Activated CD4-positive, alpha-beta T cell treated with anti-CD3 and anti-CD28 coated beads, Interleukin-2, amount 10 ng/mL, durations not matched to agents 24 days and 14 days (primary cell): ENCODE measurements around the gene LTBP1. TPM values are rescaled to one million over a fixed set of nuclear protein-coding genes. Genes with fewer than 3 reads are reported as not detected.

Experiments used
- DNase-seq: peaks from one replicate; pipeline ENCODE4 v3.0.0; 2022
- H3K27ac Mint-ChIP-seq: one replicate; pipeline ENCODE4 v1.8.0; 2022; ENCODE audit warnings: mild to moderate bottlenecking, mixed read lengths
- H3K27me3 Mint-ChIP-seq: one replicate; pipeline ENCODE4 v1.8.0; 2022; ENCODE audit warnings: mixed read lengths
- H3K36me3 Mint-ChIP-seq: one replicate; pipeline ENCODE4 v1.8.0; 2022; ENCODE audit warnings: low read depth, mild to moderate bottlenecking, mixed read lengths
- H3K4me1 Mint-ChIP-seq: one replicate; pipeline ENCODE4 v1.8.0; 2021; ENCODE audit warnings: mixed read lengths
- H3K4me3 Mint-ChIP-seq: one replicate; pipeline ENCODE4 v1.8.0; 2022; ENCODE audit warnings: mild to moderate bottlenecking, moderate library complexity, mixed read lengths
- H3K9me3 Mint-ChIP-seq: one replicate; pipeline ENCODE4 v1.8.0; 2021; ENCODE audit warnings: mixed read lengths
- intact Hi-C: fragments of 100-400 bp; cut with micrococcal nuclease; formaldehyde crosslinking; loops from one replicate; pipeline ENCODE4 v1.15.1; 2023
- total RNA-seq: library from RNA; stranded (reverse); gene quantifications from 2 replicates; pipeline ENCODE4 v1.2.3, GENCODE V29; 2022

Gene LTBP1
- total RNA-seq, 1 donor from 2014 or later: 0.21 TPM

DNA sequence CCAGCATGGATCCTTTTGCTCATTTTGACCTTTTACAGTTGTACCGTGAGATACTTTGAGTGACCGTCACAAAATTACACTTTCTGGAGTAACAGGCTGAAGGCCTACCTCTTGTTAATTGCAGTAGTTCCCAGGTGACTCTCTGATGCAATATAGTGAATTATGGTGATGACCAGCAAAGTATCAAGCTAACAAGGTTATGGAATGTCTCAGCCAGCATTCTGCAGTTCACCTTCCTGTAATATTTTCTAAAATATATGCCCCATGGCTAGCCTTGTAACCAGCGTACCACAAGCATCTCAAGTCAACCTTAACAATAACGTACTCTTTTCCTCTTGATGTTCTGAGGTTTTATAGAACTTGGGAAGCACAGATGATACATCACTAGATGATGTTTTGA lies 234.7 kb downstream of the LTBP1 start:
- no peak overlapping the region for H3K27ac Mint-ChIP-seq
- H3K4me3 Mint-ChIP-seq: no peak overlapping the region

DNA sequence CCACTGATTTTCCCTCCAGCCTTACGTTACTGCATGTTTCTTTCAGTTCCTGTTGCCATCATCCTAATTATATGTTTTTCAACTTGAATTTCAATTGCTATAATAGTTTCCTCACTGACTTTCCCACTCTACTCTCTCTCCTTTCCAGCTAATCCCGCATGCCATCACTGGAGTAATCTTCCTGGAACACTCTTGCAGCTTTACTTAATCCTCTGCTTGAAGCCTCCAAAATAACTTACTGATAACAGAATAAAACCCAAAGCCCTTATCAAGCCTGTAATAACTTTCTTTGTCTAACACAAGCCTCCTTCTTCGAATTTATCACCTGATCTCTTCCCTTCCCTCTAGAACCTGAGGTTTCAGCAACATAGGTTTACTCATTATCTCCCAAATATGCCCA lies 237.3 kb downstream of the LTBP1 start:
- Mint-ChIP-seq H3K9me3 (no peaks in the 10 kb centered on the region), H3K36me3 (no peaks in the 10 kb centered on the region), H3K27me3 (no peaks in the 10 kb centered on the region), H3K27ac (no peak overlapping the region), H3K4me3 (no peak overlapping the region), H3K4me1 (no peaks in the 10 kb centered on the region)
- no peak for DNase-seq
- intact Hi-C loops: no loop called here

More for the DNA sequence above, 234.7 kb downstream of the LTBP1 start:
- intact Hi-C loops: no loop called here
- DNase-seq: no peak
- Mint-ChIP-seq H3K9me3 (no peaks in the 10 kb centered on the region), H3K27me3 (no peaks in the 10 kb centered on the region), H3K36me3 (no peaks in the 10 kb centered on the region), H3K4me1 (no peaks in the 10 kb centered on the region)

DNA sequence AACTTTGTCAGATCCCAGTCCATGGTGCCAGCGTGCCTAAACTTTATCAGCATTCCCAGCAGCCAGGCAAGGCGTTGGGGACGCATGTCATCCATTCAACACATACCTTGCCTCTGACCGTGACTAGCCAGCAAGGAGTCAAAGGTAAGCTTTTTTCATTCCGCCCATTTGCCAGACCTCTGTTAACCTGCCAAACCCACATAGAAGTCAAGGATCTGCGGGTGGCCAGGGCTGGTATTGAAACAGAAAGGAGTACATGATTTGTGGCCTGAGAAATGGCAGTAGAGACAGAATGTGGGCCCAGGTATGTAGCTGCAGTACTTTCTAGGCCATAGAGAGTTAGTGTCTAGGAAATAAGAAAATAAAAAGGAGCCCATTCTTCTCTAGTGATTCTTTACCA lies 240.2 kb downstream of the LTBP1 start:
- H3K27ac Mint-ChIP-seq: no peak overlapping the region
- no peaks in the 10 kb centered on the region for H3K9me3 Mint-ChIP-seq
- no peak for DNase-seq
- H3K36me3 Mint-ChIP-seq: no peaks in the 10 kb centered on the region
- H3K4me3 Mint-ChIP-seq: no peak overlapping the region
- H3K4me1 Mint-ChIP-seq: no peaks in the 10 kb centered on the region
- peaks cover 2% of the 10 kb centered on the region for H3K27me3 Mint-ChIP-seq
- intact Hi-C loops: no loop called here

DNA sequence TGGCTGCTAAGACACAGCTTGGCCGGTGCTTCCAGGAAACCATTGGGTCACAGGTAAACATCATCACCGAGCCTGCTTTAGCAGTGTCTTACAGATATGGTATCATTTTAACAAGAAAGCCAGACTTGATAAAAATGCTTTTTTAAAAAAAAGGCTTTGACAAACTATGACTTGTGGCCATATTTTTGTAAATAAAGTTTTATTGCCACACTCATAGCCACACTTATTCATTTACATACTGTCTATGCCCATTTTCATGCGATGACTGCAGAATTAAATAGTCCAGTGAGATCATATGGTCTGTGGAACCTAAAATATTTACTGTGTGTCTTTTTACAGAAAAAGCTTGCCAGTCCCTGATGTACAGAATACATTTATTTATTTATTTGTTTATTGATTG lies 242.0 kb downstream of the LTBP1 start:
- Mint-ChIP-seq H3K4me3 (no peak overlapping the region), H3K4me1 (no peaks in the 10 kb centered on the region), H3K27me3 (peaks cover 2% of the 10 kb centered on the region), H3K27ac (no peak overlapping the region), H3K36me3 (no peaks in the 10 kb centered on the region), H3K9me3 (no peaks in the 10 kb centered on the region)
- no peak for DNase-seq
- intact Hi-C loops: no loop called here

DNA sequence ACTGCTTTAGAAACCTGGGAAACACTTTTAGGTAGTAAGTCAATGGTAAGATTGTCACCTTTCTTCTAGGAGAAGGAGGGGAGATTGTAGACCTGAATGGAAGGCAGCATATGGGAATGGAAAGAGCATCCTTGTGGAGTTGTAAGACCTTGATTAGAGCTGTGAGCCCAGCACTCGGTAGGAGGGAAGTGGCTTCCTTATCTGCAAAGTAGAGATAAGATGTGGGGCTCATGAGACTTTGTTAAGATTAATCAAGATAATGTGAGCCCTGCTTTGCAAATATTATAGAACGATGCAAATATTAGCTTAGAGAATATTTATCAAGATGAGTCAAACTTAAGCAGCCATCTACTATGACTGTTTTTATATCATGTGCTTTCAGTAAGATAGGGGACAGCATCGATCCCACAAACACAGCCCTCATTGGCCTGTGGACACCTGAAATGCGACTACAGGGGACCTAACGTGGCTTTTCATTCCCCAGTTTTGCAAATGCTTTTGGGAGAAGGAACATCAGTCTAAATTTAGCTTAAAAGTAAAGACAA lies 243.7 kb downstream of the LTBP1 start:
- Mint-ChIP-seq H3K36me3 (no peaks in the 10 kb centered on the region), H3K4me1 (no peaks in the 10 kb centered on the region), H3K27me3 (peaks cover 2% of the 10 kb centered on the region), H3K9me3 (no peaks in the 10 kb centered on the region), H3K27ac (no peak overlapping the region), H3K4me3 (no peak overlapping the region)
- intact Hi-C loops: no loop called here
- DNase-seq: no peak

DNA sequence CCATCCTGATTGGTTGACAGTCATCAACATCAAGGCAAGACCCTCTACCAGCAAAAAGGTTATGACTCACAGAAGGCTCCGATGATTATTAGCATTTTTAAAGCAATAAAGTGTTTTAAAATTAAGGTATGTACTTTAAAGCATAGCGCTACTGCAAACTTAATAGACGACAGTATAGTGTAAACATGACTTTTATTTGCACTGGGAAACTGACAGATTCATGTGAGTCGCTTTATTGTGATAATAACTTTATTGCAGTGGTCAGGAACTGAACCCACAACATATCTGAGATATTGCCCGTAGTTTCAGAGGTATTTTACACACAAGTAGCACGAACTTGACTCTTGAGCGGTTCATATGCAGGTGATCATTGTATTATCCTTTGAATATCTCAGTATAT lies 249.1 kb downstream of the LTBP1 start:
- intact Hi-C loops: no loop called here
- Mint-ChIP-seq H3K27ac (no peak overlapping the region), H3K4me1 (no peaks in the 10 kb centered on the region), H3K27me3 (peaks cover 3% of the 10 kb centered on the region), H3K9me3 (no peaks in the 10 kb centered on the region), H3K36me3 (no peaks in the 10 kb centered on the region), H3K4me3 (no peak overlapping the region)
- no peak for DNase-seq

DNA sequence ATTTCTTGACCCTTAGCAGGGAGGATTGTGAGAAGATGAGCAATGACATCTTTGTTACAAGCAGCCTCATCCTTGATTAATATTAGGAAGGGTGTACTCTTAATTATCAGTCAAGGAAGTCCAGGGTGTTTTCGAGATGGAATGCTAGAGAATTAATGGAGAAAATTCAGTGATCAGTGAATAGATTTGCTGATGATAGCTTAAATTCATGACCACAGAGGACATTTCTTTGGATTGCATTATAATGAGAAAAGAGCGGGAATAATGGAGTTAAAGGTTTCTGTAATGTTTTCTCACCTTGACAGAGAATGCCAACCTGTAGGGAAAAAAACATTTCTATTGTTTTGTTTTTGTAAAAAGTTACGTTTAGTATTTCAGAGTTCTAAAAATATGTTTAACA lies 249.9 kb downstream of the LTBP1 start:
- H3K27ac Mint-ChIP-seq: no peak overlapping the region
- H3K4me1 Mint-ChIP-seq: no peaks in the 10 kb centered on the region
- H3K9me3 Mint-ChIP-seq: no peaks in the 10 kb centered on the region
- no peak for DNase-seq
- peaks cover 3% of the 10 kb centered on the region for H3K27me3 Mint-ChIP-seq
- intact Hi-C loops: no loop called here
- H3K36me3 Mint-ChIP-seq: no peaks in the 10 kb centered on the region
- H3K4me3 Mint-ChIP-seq: no peak overlapping the region

DNA sequence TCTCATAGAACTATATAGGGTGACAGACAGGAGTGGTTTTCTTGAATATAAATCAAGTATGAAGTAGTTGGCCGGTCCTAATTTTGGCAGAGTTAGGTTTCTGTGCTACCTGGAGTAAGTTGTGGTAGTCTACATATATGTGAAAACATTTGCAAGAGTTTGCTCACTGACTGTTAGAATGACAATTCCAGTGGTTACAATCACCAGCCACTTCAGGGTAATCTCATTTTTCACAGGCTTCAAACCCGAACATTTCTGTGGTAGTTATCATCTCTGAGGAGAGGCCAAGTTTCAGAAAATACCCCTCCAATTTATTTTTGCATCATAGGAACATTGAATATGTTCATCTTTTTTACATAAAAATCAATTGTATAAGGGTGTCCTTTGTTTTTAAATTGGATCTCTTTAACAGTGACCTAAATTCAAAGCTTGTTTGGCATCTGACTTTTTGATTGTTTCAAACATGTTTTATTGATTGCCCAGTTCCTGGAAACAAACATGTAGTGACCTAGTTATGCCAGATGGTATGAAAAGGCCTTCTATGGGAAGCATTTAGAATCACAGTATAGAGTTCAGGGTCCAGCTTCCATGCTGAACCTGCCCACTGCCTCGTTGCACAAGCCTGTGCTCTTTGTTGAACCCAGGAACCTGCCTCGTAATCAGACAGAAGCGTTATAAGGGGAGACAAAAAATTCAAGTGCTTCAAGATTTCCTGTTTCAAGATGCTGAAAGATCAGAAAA lies 250.6 kb downstream of the LTBP1 start:
- Mint-ChIP-seq H3K27ac (no peak overlapping the region), H3K4me1 (no peaks in the 10 kb centered on the region), H3K9me3 (no peaks in the 10 kb centered on the region), H3K27me3 (peaks cover 1% of the 10 kb centered on the region), H3K36me3 (no peaks in the 10 kb centered on the region), H3K4me3 (no peak overlapping the region)
- no peak for DNase-seq
- intact Hi-C loops: no loop called here

DNA sequence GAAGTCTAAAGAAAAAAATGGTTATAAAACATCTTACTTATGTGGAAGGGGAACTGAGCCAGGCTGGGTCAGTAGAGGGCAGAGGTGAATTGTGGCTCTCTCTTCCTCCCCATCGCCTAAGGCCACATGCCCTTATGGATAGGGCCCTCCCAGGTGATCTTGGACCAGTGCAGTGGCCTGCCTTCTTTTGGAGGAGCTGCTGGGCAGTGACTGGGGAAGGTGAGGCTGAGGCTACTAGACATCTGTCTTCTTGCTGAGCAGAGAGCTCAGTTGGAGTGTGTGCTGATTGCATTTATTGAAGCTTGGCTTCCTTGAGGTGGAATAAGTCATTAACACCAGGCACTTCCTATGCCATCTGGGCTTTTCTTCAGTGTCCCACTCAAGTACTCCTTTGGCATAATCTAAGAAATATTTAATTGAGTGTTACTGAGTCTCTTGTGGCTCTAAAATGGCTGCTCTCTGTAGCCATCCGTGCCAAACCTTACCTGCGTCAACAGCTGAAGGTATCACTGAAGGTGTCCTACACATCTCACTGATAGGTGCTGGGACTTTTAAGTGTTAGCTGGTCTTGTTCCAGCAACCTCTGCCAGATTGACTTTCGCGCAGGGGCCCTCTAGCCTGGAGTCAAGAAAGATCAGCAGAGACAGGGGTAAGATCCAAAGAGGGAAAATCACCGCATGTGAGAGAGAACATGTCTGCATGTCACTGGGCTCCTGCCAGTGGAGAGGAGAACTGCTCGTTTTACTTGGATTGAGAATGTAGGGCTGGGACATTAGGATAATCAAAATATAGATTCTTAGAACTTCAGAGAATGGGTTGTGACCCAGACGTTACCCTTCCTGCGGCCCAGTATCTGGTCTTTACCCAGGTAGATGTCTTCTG lies 256.1 kb downstream of the LTBP1 start:
- no peaks in the 10 kb centered on the region for H3K9me3 Mint-ChIP-seq
- H3K4me3 Mint-ChIP-seq: no peak overlapping the region
- H3K36me3 Mint-ChIP-seq: no peaks in the 10 kb centered on the region
- no peaks in the 10 kb centered on the region for H3K27me3 Mint-ChIP-seq
- H3K27ac Mint-ChIP-seq: no peak overlapping the region
- no peak for DNase-seq
- intact Hi-C loops: no loop called here
- no peaks in the 10 kb centered on the region for H3K4me1 Mint-ChIP-seq

DNA sequence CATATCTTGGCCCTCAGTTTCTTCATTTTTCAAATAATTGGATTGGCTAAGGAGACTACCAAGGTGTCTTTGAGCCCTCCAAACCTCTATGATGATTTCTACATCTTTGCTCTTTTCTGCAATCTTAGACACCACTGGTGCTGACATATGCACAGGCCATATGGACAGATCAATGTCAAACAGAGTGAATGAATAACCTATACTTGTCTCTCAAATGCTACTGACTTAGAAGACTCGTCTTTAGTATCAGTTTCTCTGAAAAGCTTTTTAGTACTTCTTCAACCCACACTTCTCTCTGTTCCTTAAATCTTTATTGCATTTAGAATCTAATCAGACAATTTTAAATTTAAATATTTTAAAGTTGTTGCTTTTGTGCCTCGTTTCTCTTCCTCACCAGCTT lies 258.2 kb downstream of the LTBP1 start:
- no peak for DNase-seq

DNA sequence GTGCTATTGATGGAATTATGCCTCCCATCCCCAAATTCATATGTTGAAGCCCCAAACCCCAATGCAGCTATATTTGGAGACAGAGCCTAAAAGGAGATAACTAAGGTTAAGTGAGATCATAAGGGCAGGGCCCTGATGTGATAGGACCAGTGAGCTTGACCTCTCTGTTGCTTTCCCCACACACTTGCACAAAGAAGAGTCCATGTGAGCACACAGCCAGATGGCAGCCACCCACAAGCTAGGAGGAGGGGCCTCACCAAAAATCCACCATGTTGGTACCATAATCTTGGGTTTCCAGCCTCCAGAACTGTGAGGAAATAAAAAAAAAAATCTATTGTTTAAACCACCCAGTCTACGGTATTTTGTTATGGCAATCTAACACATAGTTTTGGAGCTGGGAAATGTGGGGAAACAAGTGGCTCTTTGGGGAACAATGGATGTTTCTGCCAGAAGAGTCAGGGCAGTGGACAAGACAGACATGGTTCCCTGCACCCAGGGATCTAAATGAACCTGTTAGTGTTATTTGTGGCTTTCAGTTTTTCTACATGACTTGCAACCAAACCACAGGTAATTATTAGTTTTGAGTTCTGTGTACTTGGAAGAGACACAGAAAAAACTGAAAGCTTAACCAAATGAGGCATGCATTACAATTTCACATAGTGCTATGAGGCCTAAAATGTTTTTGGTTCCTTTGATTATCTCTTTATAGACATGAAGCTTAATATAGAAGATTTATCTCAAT lies 259.1 kb downstream of the LTBP1 start:
- Mint-ChIP-seq H3K27ac (no peak overlapping the region), H3K9me3 (no peaks in the 10 kb centered on the region), H3K27me3 (peaks cover 1% of the 10 kb centered on the region), H3K4me3 (no peak overlapping the region), H3K36me3 (no peaks in the 10 kb centered on the region), H3K4me1 (no peaks in the 10 kb centered on the region)
- no peak for DNase-seq
- intact Hi-C loops: no loop called here

More for the DNA sequence above, 258.2 kb downstream of the LTBP1 start:
- H3K4me1 Mint-ChIP-seq: no peaks in the 10 kb centered on the region
- intact Hi-C loops: no loop called here
- H3K36me3 Mint-ChIP-seq: no peaks in the 10 kb centered on the region
- no peaks in the 10 kb centered on the region for H3K9me3 Mint-ChIP-seq
- H3K27me3 Mint-ChIP-seq: peaks cover 1% of the 10 kb centered on the region
- H3K27ac Mint-ChIP-seq: no peak overlapping the region
- no peak overlapping the region for H3K4me3 Mint-ChIP-seq

DNA sequence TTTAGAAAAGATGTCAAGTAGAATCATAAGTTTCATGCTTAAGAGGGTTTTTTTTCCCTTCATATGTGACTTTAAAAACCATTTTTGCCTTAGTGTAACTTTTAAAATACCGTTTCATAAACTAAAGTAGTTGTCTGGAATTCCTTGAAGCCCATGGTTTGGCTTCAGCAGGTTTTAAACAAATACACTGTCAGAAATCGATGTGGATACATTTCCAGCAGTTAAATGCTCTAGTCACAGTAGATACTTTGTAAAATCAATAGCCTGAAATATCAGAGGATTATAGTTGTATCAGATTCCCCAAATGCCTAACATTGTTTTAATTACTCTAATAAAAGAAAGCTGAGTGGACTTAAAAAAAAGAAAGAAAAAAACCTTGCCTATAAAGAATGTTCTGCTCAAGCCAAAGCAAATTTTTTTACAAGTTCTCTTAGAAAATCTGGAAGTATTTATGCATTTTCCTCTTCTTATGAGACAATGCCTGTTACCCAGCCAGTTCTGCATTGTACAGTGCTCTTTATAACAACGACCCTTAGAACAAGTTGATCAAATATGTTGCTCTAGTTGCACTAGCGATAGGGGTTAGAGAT lies 260.5 kb downstream of the LTBP1 start:
- H3K9me3 Mint-ChIP-seq: no peaks in the 10 kb centered on the region
- H3K4me1 Mint-ChIP-seq: no peaks in the 10 kb centered on the region
- DNase-seq: no peak
- H3K36me3 Mint-ChIP-seq: no peaks in the 10 kb centered on the region
- H3K4me3 Mint-ChIP-seq: no peak overlapping the region
- H3K27me3 Mint-ChIP-seq: peaks cover 1% of the 10 kb centered on the region
- H3K27ac Mint-ChIP-seq: no peak overlapping the region
- intact Hi-C loops: no loop called here

DNA sequence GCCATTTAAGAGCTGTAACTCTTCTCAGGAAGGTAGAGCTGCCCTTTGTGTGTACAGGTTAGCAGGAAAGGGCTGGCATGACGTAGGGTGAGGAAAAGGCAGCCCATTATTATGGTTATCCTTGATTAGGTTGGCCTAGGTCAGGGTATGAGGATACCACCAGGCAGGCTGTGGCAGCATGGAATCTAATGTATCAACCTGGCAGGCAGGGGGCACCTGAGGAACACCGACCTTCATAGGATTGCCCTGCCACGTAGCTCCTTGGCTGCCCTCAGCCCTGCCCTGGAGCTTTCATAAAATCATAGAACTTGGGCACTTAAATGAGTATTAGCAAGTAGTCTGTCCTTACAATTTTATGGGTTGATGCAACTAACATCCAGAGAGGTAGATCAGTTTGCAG lies 261.6 kb downstream of the LTBP1 start:
- Mint-ChIP-seq H3K36me3 (no peaks in the 10 kb centered on the region), H3K27me3 (peaks cover 1% of the 10 kb centered on the region), H3K4me1 (no peaks in the 10 kb centered on the region), H3K9me3 (no peaks in the 10 kb centered on the region), H3K27ac (no peak overlapping the region), H3K4me3 (no peak overlapping the region)
- intact Hi-C loops: no loop called here
- DNase-seq: no peak
